GM10266 (cell line): Measurements from ENCODE around the gene MMP11.

ENCODE experiments used
- DNase-seq: peaks from one replicate; pipeline ENCODE4 v3.0.0; 2012; ENCODE audit errors: extremely low spot score
- CTCF ChIP-seq: IDR thresholded peaks from 2 replicates; pipeline ENCODE4 v1.5.1; 2012; ENCODE audit warnings: mild to moderate bottlenecking, low read depth; ENCODE audit not compliant: control insufficient read depth, insufficient read depth; ENCODE audit errors: missing control alignments

Gene MMP11

GRCh38 chr22:23812378-23812777, 39.7 kb downstream of the MMP11 start:
- DNase-seq, result no peak
- TF ChIP-seq CTCF, result no peak

- TF ChIP-seq CTCF, result no peak
- DNase-seq, result no peak
Observed at GRCh38 chr22:23815541-23816155, 43.0 kb downstream of the MMP11 start.

GRCh38 chr22:23816156-23816976, 43.7 kb downstream of the MMP11 start:
- TF ChIP-seq CTCF, result no peak
- DNase-seq, result no peak

DNA sequence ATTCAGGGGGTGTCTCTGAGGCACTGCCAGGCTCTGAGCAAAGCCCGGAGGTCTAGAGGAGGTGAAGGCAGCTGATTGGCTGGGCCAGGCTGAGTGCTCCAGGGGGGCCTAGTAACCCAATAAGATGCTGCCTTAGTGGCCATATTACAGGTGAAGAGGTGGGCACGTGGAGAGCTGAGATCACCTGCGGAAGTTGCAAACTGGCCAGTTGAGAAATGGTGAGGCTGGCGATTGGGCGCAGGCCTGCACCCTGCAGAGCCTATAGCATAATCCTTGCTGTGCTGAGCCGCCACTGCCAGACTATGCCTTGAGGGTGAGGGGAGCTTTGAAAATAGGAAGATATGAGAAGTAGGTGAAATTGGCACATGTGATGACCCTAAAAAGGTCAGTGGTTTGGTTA, 44.5 kb downstream of the MMP11 start:
- DNase-seq, result no peak
- TF ChIP-seq CTCF, result no peak

DNA sequence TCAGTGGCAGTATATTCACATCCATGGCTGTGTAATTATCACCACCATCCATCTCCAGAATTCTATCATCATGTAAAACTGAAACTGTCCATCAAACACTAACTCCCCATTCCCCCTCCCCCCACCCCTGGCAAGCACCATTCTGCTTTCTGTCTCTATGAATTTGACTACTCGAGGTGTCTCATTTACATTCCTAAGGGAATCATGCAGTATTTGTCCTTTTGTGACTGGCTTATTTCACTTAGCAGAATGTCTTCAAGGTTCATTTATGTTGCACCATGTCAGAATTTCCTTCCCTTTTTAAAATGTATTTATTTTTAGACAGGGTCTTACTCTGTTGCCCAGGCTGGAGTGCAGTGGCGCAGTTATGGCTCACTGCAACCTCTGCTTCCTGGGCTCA, 45.9 kb downstream of the MMP11 start:
- DNase-seq, result no peak

GRCh38 chr22:23820748-23821211, 48.1 kb downstream of the MMP11 start:
- TF ChIP-seq CTCF, result no peak
- no peak for DNase-seq

More for the DNA sequence above, 45.9 kb downstream of the MMP11 start:
- TF ChIP-seq CTCF, result no peak

DNA sequence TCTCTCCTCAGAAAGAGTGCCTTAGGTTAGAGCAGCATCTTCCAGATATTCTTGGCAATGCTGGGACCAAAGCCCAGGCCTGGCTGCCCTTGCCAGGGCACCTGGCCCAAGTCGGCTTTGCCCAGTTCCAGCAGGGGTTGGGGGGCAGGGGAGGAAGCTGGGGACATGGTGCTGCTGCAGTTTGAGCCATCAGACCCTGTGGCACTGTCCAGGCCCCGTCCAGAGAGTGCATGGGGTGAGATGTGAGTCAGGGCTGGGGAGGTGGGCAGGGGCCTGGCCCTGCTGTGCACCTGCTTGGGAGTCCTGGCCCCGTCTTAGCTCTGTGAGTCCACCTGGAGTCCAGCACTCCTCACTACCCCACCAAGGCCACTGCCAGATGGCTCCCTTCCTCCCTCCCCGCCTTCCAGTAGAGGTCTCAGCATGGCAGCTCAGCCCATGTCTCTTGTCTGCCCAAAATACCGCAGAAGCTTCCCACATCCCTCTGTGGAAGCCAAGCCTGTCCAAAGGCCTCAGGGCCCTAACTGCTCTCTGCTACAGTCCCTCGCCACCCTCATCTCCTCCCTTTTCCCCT, 49.5 kb downstream of the MMP11 start:
- TF ChIP-seq CTCF, result no peak
- no peak for DNase-seq
